Stimulated activated CD8-positive, alpha-beta memory T cell treated with anti-CD3 and anti-CD28 coated beads, Interleukin-7, amount 100 ng/mL, for 4 hours (primary cell): Measurements from ENCODE around the gene CTAG1B.
"Not testable (repeated sequence)": the region's sequence is repeated elsewhere in the genome, so short reads cannot be mapped to it uniquely, and the experiment has no call there.

Experiments used
- DNase-seq, 2 donors: peaks; one replicate each; pipeline ENCODE4 v3.0.0-alpha.2; 2020; ENCODE audit warnings: low read depth in 2 of 2

The CTAG1B gene

GRCh38 chrX:154620767-154621414 is 1.8 kb upstream of the CTAG1B start:
- not testable (repeated sequence) for DNase-seq

- DNase-seq: not testable (repeated sequence)
These were observed 5.5 kb downstream of the CTAG1B start for GRCh38 chrX:154613586-154613985.

GRCh38 chrX:154611146-154611545 is 7.9 kb downstream of the CTAG1B start:
- not testable (repeated sequence) for DNase-seq

GRCh38 chrX:154608823-154609222 is 10.3 kb downstream of the CTAG1B start:
- DNase-seq: not testable (repeated sequence)

- DNase-seq: not testable (repeated sequence)
These were observed 11.1 kb downstream of the CTAG1B start for GRCh38 chrX:154607976-154608375.

- DNase-seq: no peak
These were observed 11.7 kb downstream of the CTAG1B start for GRCh38 chrX:154607370-154607769.

GRCh38 chrX:154605566-154605965 is 13.5 kb downstream of the CTAG1B start:
- DNase-seq: no peak

- DNase-seq: no peak
These were observed 15.3 kb downstream of the CTAG1B start for GRCh38 chrX:154603438-154604430.

GRCh38 chrX:154602766-154603437 is 16.2 kb downstream of the CTAG1B start:
- no peak for DNase-seq

GRCh38 chrX:154602226-154602625 is 16.9 kb downstream of the CTAG1B start:
- DNase-seq: no peak

GRCh38 chrX:154600759-154601374 is 18.2 kb downstream of the CTAG1B start:
- no peak for DNase-seq

GRCh38 chrX:154599531-154599930 is 19.6 kb downstream of the CTAG1B start:
- DNase-seq: no peak

GRCh38 chrX:154598656-154599055 is 20.4 kb downstream of the CTAG1B start:
- DNase-seq: no peak

- no peak for DNase-seq
These were observed 21.9 kb downstream of the CTAG1B start for GRCh38 chrX:154597221-154597620.

- DNase-seq: no peak
These were observed 22.7 kb downstream of the CTAG1B start for GRCh38 chrX:154596290-154596929.

GRCh38 chrX:154595559-154596249 is 23.4 kb downstream of the CTAG1B start:
- DNase-seq: no peak

- DNase-seq: no peak
These were observed 24.6 kb downstream of the CTAG1B start for GRCh38 chrX:154594491-154594890.

GRCh38 chrX:154593201-154593600 is 25.9 kb downstream of the CTAG1B start:
- DNase-seq: no peak

- no peak for DNase-seq
These were observed 26.6 kb downstream of the CTAG1B start for GRCh38 chrX:154592505-154592904.

- DNase-seq: not testable (repeated sequence)
These were observed 28.7 kb downstream of the CTAG1B start for GRCh38 chrX:154590415-154590814.
